Measurements from ENCODE around the gene AURKAIP1.
"Not testable (repeated sequence)": the region's sequence is repeated elsewhere in the genome, so short reads cannot be mapped to it uniquely, and the experiment has no call there.

AURKAIP1 gene

GRCh38 chr1:1406821-1407635 is 32.0 kb upstream of the AURKAIP1 start, which contains the start of gene MRPL20:
TSS of gene MRPL20 (minus strand) at chr1:1407293. CDS start at chr1:1407217, 76 bp downstream.
- in situ Hi-C loops (cut with HindIII; ENCODE audit: low sequenced_read_pairs), result no loop called here

- in situ Hi-C loops (cut with HindIII; ENCODE audit: low sequenced_read_pairs), result no loop called here
Observed at GRCh38 chr1:1406101-1406820, 31.3 kb upstream of the AURKAIP1 start.

- in situ Hi-C loops (cut with HindIII; ENCODE audit: low sequenced_read_pairs), result no loop called here
Observed at GRCh38 chr1:1403653-1404052, 28.6 kb upstream of the AURKAIP1 start.

- in situ Hi-C loops (cut with HindIII; ENCODE audit: low sequenced_read_pairs), result not testable (repeated sequence)
Observed at GRCh38 chr1:1402901-1403392, 27.9 kb upstream of the AURKAIP1 start.

GRCh38 chr1:1402072-1402900 is 27.3 kb upstream of the AURKAIP1 start:
- in situ Hi-C loops (cut with HindIII; ENCODE audit: low sequenced_read_pairs), result no loop called here

GRCh38 chr1:1401457-1402010 is 26.5 kb upstream of the AURKAIP1 start:
- in situ Hi-C loops (cut with HindIII; ENCODE audit: low sequenced_read_pairs), result no loop called here

- in situ Hi-C loops (cut with HindIII; ENCODE audit: low sequenced_read_pairs), result no loop called here
Observed at GRCh38 chr1:1400576-1401456, 25.8 kb upstream of the AURKAIP1 start.

- in situ Hi-C loops (cut with HindIII; ENCODE audit: low sequenced_read_pairs), result no loop called here
Observed at GRCh38 chr1:1399872-1400575, 25.0 kb upstream of the AURKAIP1 start.

GRCh38 chr1:1399187-1399871 is 24.3 kb upstream of the AURKAIP1 start, which contains the start of gene CCNL2:
TSS of gene CCNL2 (minus strand) at chr1:1399335. CDS start at chr1:1399306, 29 bp downstream.
- in situ Hi-C loops (cut with HindIII; ENCODE audit: low sequenced_read_pairs), result no loop called here

GRCh38 chr1:1398677-1399186 is 23.7 kb upstream of the AURKAIP1 start:
- in situ Hi-C loops (cut with HindIII; ENCODE audit: low sequenced_read_pairs), result no loop called here

- in situ Hi-C loops (cut with HindIII; ENCODE audit: low sequenced_read_pairs), result no loop called here
Observed at GRCh38 chr1:1397839-1398523, 23.0 kb upstream of the AURKAIP1 start.

- in situ Hi-C loops (cut with HindIII; ENCODE audit: low sequenced_read_pairs), result no loop called here
Observed at GRCh38 chr1:1395166-1395565, 20.2 kb upstream of the AURKAIP1 start.

GRCh38 chr1:1394116-1394515 is 19.1 kb upstream of the AURKAIP1 start:
- in situ Hi-C loops (cut with HindIII; ENCODE audit: low sequenced_read_pairs), result no loop called here

GRCh38 chr1:1393428-1393827 is 18.4 kb upstream of the AURKAIP1 start:
- in situ Hi-C loops (cut with HindIII; ENCODE audit: low sequenced_read_pairs), result no loop called here

- in situ Hi-C loops (cut with HindIII; ENCODE audit: low sequenced_read_pairs), result no loop called here
Observed at GRCh38 chr1:1393014-1393413, 18.0 kb upstream of the AURKAIP1 start.

- in situ Hi-C loops (cut with HindIII; ENCODE audit: low sequenced_read_pairs), result no loop called here
Observed at GRCh38 chr1:1391225-1391624, 16.2 kb upstream of the AURKAIP1 start.

- in situ Hi-C loops (cut with HindIII; ENCODE audit: low sequenced_read_pairs), result no loop called here
Observed at GRCh38 chr1:1390675-1391074, 15.7 kb upstream of the AURKAIP1 start.

- in situ Hi-C loops (cut with HindIII; ENCODE audit: low sequenced_read_pairs), result no loop called here
Observed at GRCh38 chr1:1388078-1388472, 13.1 kb upstream of the AURKAIP1 start.

Measured in endothelial cell of hepatic sinusoid (primary cell).